Activated CD4-positive, alpha-beta T cell treated with anti-CD3 and anti-CD28 coated beads, Interleukin-2, amount 50 U/mL, for 24 hours (primary cell): ENCODE data around the gene CHST8.

ENCODE experiments used
- DNase-seq, 2 donors: peaks; one replicate each; pipeline ENCODE4 v3.0.0-alpha.2; 2020; ENCODE audit warnings: low read depth in 1 of 2, low spot score in 1 of 2

The CHST8 gene

GRCh38 chr19:33784432-33784831, 162.7 kb downstream of the CHST8 start:
- DNase-seq = no peak

GRCh38 chr19:33785795-33786194, 164.0 kb downstream of the CHST8 start:
- no peak for DNase-seq

- DNase-seq = no peak
Measured at GRCh38 chr19:33788676-33789075, 166.9 kb downstream of the CHST8 start.

GRCh38 chr19:33789344-33789743, 167.6 kb downstream of the CHST8 start:
- DNase-seq = no peak

GRCh38 chr19:33794683-33795369, 173.1 kb downstream of the CHST8 start:
- no peak for DNase-seq

GRCh38 chr19:33795370-33796163, 173.8 kb downstream of the CHST8 start:
- peak; percentile 16 to 48 for DNase-seq

- peak in 1 of 2 donors; percentile 35 for DNase-seq
Measured at GRCh38 chr19:33796164-33796875, 174.6 kb downstream of the CHST8 start, which contains the start of gene KCTD15. Gene KCTD15 (plus strand): TSS chr19:33796870. CDS start chr19:33800455, 3,585 bp downstream.

- no peak for DNase-seq
Measured at GRCh38 chr19:33797802-33798671, 176.3 kb downstream of the CHST8 start.

GRCh38 chr19:33798681-33799111, 176.9 kb downstream of the CHST8 start:
- DNase-seq = no peak

GRCh38 chr19:33799476-33799875, 177.7 kb downstream of the CHST8 start:
- DNase-seq = no peak

GRCh38 chr19:33800012-33800680, 178.4 kb downstream of the CHST8 start:
- no peak for DNase-seq

GRCh38 chr19:33801411-33801810, 179.7 kb downstream of the CHST8 start:
- no peak for DNase-seq

- DNase-seq = no peak
Measured at GRCh38 chr19:33802001-33802400, 180.2 kb downstream of the CHST8 start.

GRCh38 chr19:33802801-33803200, 181.0 kb downstream of the CHST8 start:
- DNase-seq = no peak

GRCh38 chr19:33803383-33803782, 181.6 kb downstream of the CHST8 start:
- DNase-seq = no peak

GRCh38 chr19:33804021-33804799, 182.5 kb downstream of the CHST8 start:
- no peak for DNase-seq

- no peak for DNase-seq
Measured at GRCh38 chr19:33805313-33805712, 183.6 kb downstream of the CHST8 start.

- no peak for DNase-seq
Measured at GRCh38 chr19:33805840-33806433, 184.2 kb downstream of the CHST8 start.

GRCh38 chr19:33806434-33806881, 184.7 kb downstream of the CHST8 start:
- DNase-seq = no peak
